Tibial nerve (tissue), 4 donors: ENCODE measurements around the gene CHST15. TPM values are rescaled to one million over a fixed set of nuclear protein-coding genes. Genes with fewer than 3 reads are reported as not detected.

Experiments
- DNase-seq, 2 donors: peaks; one replicate each; pipeline ENCODE4 v3.0.0-alpha.2; 2019; ENCODE audit warnings: low spot score in 2 of 2
- H3K27ac ChIP-seq, 4 donors: fragments of 200-600 bp; sonication (generic) in 3 of 4; one replicate each; pipeline ENCODE4 v1.5.1; 2017 to 2019; ENCODE audit warnings: mild to moderate bottlenecking in 1 of 4
- H3K27me3 ChIP-seq, 2 donors: fragments of 200-600 bp; sonication (generic) in 1 of 2; one replicate each; pipeline versions ENCODE4 v1.5.1 to v1.6.0; 2017 to 2019
- H3K36me3 ChIP-seq, 3 donors: fragments of 200-600 bp; sonication (generic); one replicate each; pipeline ENCODE4 v1.5.1; 2018 to 2019
- H3K4me1 ChIP-seq, 4 donors: fragments of 200-600 bp; sonication (generic) in 3 of 4; one replicate each; pipeline ENCODE4 v1.5.1; 2017 to 2019
- H3K4me3 ChIP-seq, 4 donors: fragments of 200-600 bp; sonication (generic) in 3 of 4; one replicate each; pipeline ENCODE4 v1.5.1; 2017 to 2019; ENCODE audit warnings: mild to moderate bottlenecking in 1 of 4, moderate library complexity in 1 of 4
- H3K9me3 ChIP-seq, 4 donors: fragments of 200-600 bp; sonication (generic) in 3 of 4; one replicate each; pipeline ENCODE4 v1.5.1; 2017 to 2019
- EP300 ChIP-seq, 2 donors: sonication (generic); formaldehyde crosslinking; IDR thresholded peaks; one replicate each; pipeline ENCODE4 v1.6.1; 2017; ENCODE audit warnings: antibody characterized with exemption in 2 of 2, mild to moderate bottlenecking in 1 of 2
- POLR2A ChIP-seq, 2 donors: fragments of 450-650 bp; IDR thresholded peaks; one replicate each; pipeline ENCODE4 v1.6.1; 2017; ENCODE audit warnings: antibody characterized with exemption in 2 of 2, mild to moderate bottlenecking in 2 of 2, moderate library complexity in 2 of 2
- WGBS, 2 donors: methylation state at CpG; one replicate each; pipeline ENCODE4 v1.1.5; 2018; 5-methylcytosine and 5-hydroxymethylcytosine counted together
- total RNA-seq, 4 donors: library from RNA; depleted of rRNA; stranded (reverse); fragments of >200 nt; gene quantifications; one replicate each; pipeline ENCODE4 v1.1.0, GENCODE V29; 2016
- TF ChIP-seq, protein P1 (sequence below), 5 experiments: fragments of 200-600 bp in 3 of 5; fragments of 450-650 bp in 2 of 5; sonication (generic) in 3 of 5; IDR thresholded peaks; one replicate each; pipeline ENCODE4 v1.5.1; 2016 to 2019; ENCODE audit warnings: antibody characterized with exemption in 5 of 5, mild to moderate bottlenecking in 3 of 5, moderate library complexity in 2 of 5

Gene CHST15
- total RNA-seq, 4 donors from 2014 or later: 29.8 to 45.6 (median 34.3) TPM

GRCh38 chr10:124019886-124020797 lies 73.3 kb downstream of the CHST15 start:
- Histone ChIP-seq H3K9me3 (no peaks in the 10 kb centered on the region), H3K27me3 (no peaks in the 10 kb centered on the region), H3K4me1 (no peaks in the 10 kb centered on the region), H3K36me3 (peaks cover 0 to 25% (median 0%) of the 10 kb centered on the region in 3 donors), H3K27ac (no peak overlapping the region), H3K4me3 (no peak overlapping the region)
- WGBS, 2 donors: 67 to 68% methylated on average over 13 of the region's 13 CpGs
- TF ChIP-seq EP300 (IDR thresholded peaks at IDR 0.05) (no peak), POLR2A (IDR thresholded peaks at IDR 0.05) (no peak)
- TF ChIP-seq, protein P1, sequence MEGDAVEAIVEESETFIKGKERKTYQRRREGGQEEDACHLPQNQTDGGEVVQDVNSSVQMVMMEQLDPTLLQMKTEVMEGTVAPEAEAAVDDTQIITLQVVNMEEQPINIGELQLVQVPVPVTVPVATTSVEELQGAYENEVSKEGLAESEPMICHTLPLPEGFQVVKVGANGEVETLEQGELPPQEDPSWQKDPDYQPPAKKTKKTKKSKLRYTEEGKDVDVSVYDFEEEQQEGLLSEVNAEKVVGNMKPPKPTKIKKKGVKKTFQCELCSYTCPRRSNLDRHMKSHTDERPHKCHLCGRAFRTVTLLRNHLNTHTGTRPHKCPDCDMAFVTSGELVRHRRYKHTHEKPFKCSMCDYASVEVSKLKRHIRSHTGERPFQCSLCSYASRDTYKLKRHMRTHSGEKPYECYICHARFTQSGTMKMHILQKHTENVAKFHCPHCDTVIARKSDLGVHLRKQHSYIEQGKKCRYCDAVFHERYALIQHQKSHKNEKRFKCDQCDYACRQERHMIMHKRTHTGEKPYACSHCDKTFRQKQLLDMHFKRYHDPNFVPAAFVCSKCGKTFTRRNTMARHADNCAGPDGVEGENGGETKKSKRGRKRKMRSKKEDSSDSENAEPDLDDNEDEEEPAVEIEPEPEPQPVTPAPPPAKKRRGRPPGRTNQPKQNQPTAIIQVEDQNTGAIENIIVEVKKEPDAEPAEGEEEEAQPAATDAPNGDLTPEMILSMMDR (IDR thresholded peaks at IDR 0.05): no peak
- DNase-seq: no peak

DNA sequence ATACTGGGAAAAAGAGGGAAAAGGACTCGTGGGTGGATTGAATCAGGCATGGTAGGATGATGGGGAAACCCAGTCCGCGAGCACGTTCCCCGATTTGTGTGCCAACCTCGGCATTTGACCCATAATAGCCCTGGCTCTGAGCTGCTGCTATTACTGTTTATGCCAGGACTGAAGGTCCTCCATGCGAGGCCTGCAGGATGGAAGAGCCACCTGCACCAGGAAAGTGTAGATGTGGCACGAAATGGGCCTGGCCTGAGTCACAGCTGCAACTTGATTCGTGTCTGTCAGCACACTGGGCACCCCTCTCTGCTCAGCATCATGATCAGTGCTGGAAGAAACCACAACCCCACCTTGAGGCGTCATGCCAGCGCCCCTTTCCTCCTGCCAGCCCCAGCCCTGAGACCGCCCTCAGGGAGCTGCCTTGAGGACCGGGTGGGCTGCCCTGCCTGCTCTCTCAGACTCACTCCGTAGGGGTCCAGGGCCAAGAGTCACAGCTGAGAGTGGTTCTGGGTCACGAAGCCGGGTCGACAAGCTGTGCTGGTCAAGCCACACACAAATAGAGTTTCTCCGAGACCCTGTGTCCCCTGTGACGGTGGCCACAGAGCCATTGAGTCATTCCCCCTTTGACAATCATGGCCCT lies 74.4 kb downstream of the CHST15 start:
- 80 to 87% methylated on average over 16 to 19 of the region's 19 CpGs for WGBS, 2 donors
- no peak overlapping the region for H3K27ac ChIP-seq
- no peak for DNase-seq
- peaks cover 0 to 25% (median 0%) of the 10 kb centered on the region in 3 donors for H3K36me3 ChIP-seq
- H3K4me1 ChIP-seq: no peaks in the 10 kb centered on the region
- TF ChIP-seq EP300 (IDR thresholded peaks at IDR 0.05): no peak
- no peak for TF ChIP-seq POLR2A (IDR thresholded peaks at IDR 0.05)
- TF ChIP-seq, protein P1 (IDR thresholded peaks at IDR 0.05): no peak
- H3K4me3 ChIP-seq: no peak overlapping the region
- no peaks in the 10 kb centered on the region for H3K27me3 ChIP-seq
- no peaks in the 10 kb centered on the region for H3K9me3 ChIP-seq

GRCh38 chr10:124017729-124018128 lies 75.7 kb downstream of the CHST15 start:
- no peaks in the 10 kb centered on the region for H3K27me3 ChIP-seq
- peaks cover 0 to 35% (median 0%) of the 10 kb centered on the region in 3 donors for H3K36me3 ChIP-seq
- peaks cover 0 to 7% (median 0%) of the 10 kb centered on the region in 4 donors for H3K9me3 ChIP-seq
- no peak overlapping the region for H3K27ac ChIP-seq
- no peak overlapping the region for H3K4me3 ChIP-seq
- TF ChIP-seq, protein P1 (IDR thresholded peaks at IDR 0.05): no peak
- TF ChIP-seq EP300 (IDR thresholded peaks at IDR 0.05): no peak
- no peaks in the 10 kb centered on the region for H3K4me1 ChIP-seq
- WGBS, 2 donors: 91 to 93% methylated on average over 4 to 5 of the region's 5 CpGs
- no peak for DNase-seq

GRCh38 chr10:124016804-124017375 lies 76.5 kb downstream of the CHST15 start:
- no peak overlapping the region for H3K4me3 ChIP-seq
- TF ChIP-seq EP300 (IDR thresholded peaks at IDR 0.05) (no peak), POLR2A (IDR thresholded peaks at IDR 0.05) (no peak)
- TF ChIP-seq, protein P1 (IDR thresholded peaks at IDR 0.05): no peak
- 53 to 63% methylated on average over 8 to 10 of the region's 10 CpGs for WGBS, 2 donors
- H3K27ac ChIP-seq: no peak overlapping the region
- peaks cover 0 to 7% (median 0%) of the 10 kb centered on the region in 4 donors for H3K9me3 ChIP-seq
- no peaks in the 10 kb centered on the region for H3K27me3 ChIP-seq
- H3K4me1 ChIP-seq: no peaks in the 10 kb centered on the region
- peaks cover 0 to 35% (median 0%) of the 10 kb centered on the region in 3 donors for H3K36me3 ChIP-seq
- no peak for DNase-seq
